ENCODE measurements around the gene IPCEF1. TPM values are rescaled to one million over a fixed set of nuclear protein-coding genes. Genes with fewer than 3 reads are reported as not detected.

Gene IPCEF1
- total RNA-seq, 1 experiment from 2014 or later: 0.52 TPM

- intact Hi-C loops (cut with micrococcal nuclease; ENCODE audit: unreplicated experiment): no loop called here
- CTCF ChIA-PET: no interaction called here
- no peak for DNase-seq
- H3K36me3 Mint-ChIP-seq (ENCODE audit: insufficient read depth, unreplicated experiment): no peaks in the 10 kb centered on the region
- BruUV-seq (replicated peaks): no TSS peak
- H3K27me3 Mint-ChIP-seq (ENCODE audit: unreplicated experiment): peaks cover 8% of the 10 kb centered on the region
- no peaks in the 10 kb centered on the region for H3K4me1 Mint-ChIP-seq (ENCODE audit: low read depth, unreplicated experiment)
- H3K27ac Mint-ChIP-seq (ENCODE audit: unreplicated experiment): no peak overlapping the region
- TF ChIP-seq, protein P1, sequence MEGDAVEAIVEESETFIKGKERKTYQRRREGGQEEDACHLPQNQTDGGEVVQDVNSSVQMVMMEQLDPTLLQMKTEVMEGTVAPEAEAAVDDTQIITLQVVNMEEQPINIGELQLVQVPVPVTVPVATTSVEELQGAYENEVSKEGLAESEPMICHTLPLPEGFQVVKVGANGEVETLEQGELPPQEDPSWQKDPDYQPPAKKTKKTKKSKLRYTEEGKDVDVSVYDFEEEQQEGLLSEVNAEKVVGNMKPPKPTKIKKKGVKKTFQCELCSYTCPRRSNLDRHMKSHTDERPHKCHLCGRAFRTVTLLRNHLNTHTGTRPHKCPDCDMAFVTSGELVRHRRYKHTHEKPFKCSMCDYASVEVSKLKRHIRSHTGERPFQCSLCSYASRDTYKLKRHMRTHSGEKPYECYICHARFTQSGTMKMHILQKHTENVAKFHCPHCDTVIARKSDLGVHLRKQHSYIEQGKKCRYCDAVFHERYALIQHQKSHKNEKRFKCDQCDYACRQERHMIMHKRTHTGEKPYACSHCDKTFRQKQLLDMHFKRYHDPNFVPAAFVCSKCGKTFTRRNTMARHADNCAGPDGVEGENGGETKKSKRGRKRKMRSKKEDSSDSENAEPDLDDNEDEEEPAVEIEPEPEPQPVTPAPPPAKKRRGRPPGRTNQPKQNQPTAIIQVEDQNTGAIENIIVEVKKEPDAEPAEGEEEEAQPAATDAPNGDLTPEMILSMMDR (IDR thresholded peaks at IDR 0.05; ENCODE audit: unreplicated experiment): no peak
- peaks cover 3% of the 10 kb centered on the region for H3K9me3 Mint-ChIP-seq (ENCODE audit: low read depth, unreplicated experiment)
- H3K4me3 Mint-ChIP-seq (ENCODE audit: low read depth, unreplicated experiment): no peak overlapping the region
Measured at GRCh38 chr6:154209555-154209954, 147.0 kb downstream of the IPCEF1 start.

DNA sequence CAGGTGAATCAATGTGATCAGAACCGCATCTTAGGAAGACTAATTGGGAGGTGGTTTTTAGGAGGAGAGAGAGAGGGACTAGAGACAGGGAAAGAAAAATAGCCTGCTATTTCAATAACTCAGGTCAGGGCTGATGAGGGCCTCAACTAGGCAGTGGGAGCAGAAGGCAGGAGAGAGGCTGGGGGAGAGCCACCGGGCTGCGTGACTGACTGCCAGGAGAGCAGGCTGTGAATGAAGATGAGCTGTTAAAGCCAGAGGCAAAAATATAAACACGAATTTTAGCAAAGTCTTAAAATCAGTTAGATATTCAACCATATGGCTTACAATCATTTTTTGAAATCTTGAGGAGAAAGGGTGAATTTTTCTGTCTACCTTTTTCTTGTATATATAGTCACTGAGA is 149.6 kb downstream of the IPCEF1 start:
- Mint-ChIP-seq H3K36me3 (ENCODE audit: insufficient read depth, unreplicated experiment) (no peaks in the 10 kb centered on the region), H3K4me3 (ENCODE audit: low read depth, unreplicated experiment) (no peak overlapping the region), H3K9me3 (ENCODE audit: low read depth, unreplicated experiment) (peaks cover 3% of the 10 kb centered on the region), H3K27ac (ENCODE audit: unreplicated experiment) (no peak overlapping the region), H3K27me3 (ENCODE audit: unreplicated experiment) (peaks cover 19% of the 10 kb centered on the region), H3K4me1 (ENCODE audit: low read depth, unreplicated experiment) (no peaks in the 10 kb centered on the region)
- no peak for DNase-seq
- intact Hi-C loops (cut with micrococcal nuclease; ENCODE audit: unreplicated experiment): no loop called here
- TF ChIP-seq, protein P1 (IDR thresholded peaks at IDR 0.05; ENCODE audit: unreplicated experiment): no peak
- no TSS peak for BruUV-seq (replicated peaks)
- CTCF ChIA-PET: no interaction called here

GRCh38 chr6:154206141-154206540 is 150.5 kb downstream of the IPCEF1 start:
- Mint-ChIP-seq H3K27ac (ENCODE audit: unreplicated experiment) (no peak overlapping the region), H3K36me3 (ENCODE audit: insufficient read depth, unreplicated experiment) (no peaks in the 10 kb centered on the region), H3K4me3 (ENCODE audit: low read depth, unreplicated experiment) (no peak overlapping the region), H3K4me1 (ENCODE audit: low read depth, unreplicated experiment) (no peaks in the 10 kb centered on the region), H3K9me3 (ENCODE audit: low read depth, unreplicated experiment) (peaks cover 3% of the 10 kb centered on the region), H3K27me3 (ENCODE audit: unreplicated experiment) (peaks cover 19% of the 10 kb centered on the region)
- no TSS peak for BruUV-seq (replicated peaks)
- TF ChIP-seq, protein P1 (IDR thresholded peaks at IDR 0.05; ENCODE audit: unreplicated experiment): no peak
- CTCF ChIA-PET: no interaction called here
- no peak for DNase-seq
- intact Hi-C loops (cut with micrococcal nuclease; ENCODE audit: unreplicated experiment): no loop called here

DNA sequence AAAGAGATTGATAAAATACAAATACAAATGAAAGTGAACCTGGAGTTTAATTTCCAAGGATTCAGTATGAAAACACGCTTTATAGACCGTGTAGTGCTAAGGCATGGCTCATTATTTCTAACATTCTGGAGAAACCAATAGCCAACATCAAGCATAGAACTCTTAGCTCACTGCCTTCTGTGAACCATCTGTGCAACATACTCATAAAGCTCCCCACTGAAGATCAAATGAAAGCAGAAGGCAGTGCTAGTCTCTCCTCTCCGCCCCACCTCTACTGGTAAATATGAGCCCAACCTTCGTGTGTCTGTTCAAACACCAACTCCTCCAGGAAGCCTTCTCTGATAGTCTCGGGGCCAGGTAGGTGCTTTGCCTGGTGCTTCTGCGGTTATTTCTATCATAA is 153.6 kb downstream of the IPCEF1 start:
- DNase-seq: no peak
- peaks cover 3% of the 10 kb centered on the region for H3K9me3 Mint-ChIP-seq (ENCODE audit: low read depth, unreplicated experiment)
- CTCF ChIA-PET: no interaction called here
- H3K27me3 Mint-ChIP-seq (ENCODE audit: unreplicated experiment): peaks cover 19% of the 10 kb centered on the region
- H3K4me1 Mint-ChIP-seq (ENCODE audit: low read depth, unreplicated experiment): no peaks in the 10 kb centered on the region
- intact Hi-C loops (cut with micrococcal nuclease; ENCODE audit: unreplicated experiment): no loop called here
- no TSS peak for BruUV-seq (replicated peaks)
- no peaks in the 10 kb centered on the region for H3K36me3 Mint-ChIP-seq (ENCODE audit: insufficient read depth, unreplicated experiment)
- no peak overlapping the region for H3K4me3 Mint-ChIP-seq (ENCODE audit: low read depth, unreplicated experiment)
- TF ChIP-seq, protein P1 (IDR thresholded peaks at IDR 0.05; ENCODE audit: unreplicated experiment): no peak
- H3K27ac Mint-ChIP-seq (ENCODE audit: unreplicated experiment): no peak overlapping the region
